ENCODE results near the gene HYDIN.
"Not testable (repeated sequence)": the region's sequence is repeated elsewhere in the genome, so short reads cannot be mapped to it uniquely, and the experiment has no call there.

Gene HYDIN

DNA sequence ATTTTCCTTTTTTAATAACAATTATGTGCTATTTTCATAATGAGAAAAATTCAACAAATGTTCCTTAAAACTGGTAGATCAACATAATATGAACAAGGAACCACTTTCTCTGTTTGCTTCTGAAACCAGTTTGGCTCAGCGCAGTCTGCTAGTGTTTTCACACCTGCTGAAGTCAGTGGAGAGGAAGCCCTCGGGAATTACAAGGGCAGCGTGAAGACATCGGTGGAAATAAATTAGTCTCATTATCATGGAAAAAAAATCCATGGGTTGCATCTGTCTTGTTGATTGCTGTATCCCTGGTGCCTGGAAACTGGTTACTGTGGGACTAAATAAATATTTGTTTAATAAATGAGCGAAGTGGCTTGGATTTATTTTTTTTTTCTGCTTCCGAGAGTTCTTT, 245.8 kb downstream of the HYDIN start:
- not testable (repeated sequence) for DNase-seq

DNA sequence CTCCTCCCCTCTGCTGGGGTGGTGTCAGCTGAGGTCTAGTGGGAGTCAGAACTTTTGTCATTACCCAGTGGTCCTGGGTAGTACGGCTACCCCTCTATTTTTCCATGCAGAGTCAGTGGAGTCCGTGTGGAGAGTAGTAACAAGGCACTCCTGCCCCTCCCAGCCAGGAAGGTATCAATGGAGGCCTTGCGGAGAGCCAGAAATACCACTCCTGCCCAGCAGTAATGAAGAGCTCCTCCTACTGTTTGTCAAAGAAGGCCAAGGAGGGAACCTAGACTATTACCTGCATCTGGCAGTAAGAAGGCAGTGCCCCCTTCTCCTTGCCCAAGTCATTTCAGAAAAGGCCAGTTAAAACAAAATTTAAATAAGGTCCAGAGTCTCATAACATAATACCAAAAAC, 262.2 kb downstream of the HYDIN start:
- not testable (repeated sequence) for DNase-seq

DNA sequence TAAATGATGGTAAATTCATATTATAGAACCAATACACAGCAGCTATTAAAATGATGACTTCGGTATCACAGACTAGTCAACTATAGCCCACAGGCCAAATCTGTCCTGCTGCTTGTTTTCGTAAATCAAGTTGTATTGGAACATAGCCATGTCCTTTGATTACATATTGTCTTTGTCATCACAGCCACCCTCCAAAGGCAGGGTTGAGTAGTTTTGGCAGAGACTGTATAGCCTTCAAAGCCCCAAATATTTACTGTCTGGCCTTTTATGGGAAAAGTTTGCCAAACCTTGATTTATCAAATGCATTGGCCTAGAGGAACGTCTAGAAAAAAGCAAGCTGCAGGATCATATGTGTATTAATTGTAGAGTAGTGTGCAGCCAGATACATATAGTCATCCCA, 270.4 kb downstream of the HYDIN start:
- not testable (repeated sequence) for DNase-seq

- not testable (repeated sequence) for DNase-seq
Measured at GRCh38 chr16:70954922-70955321, 275.6 kb downstream of the HYDIN start.

DNA sequence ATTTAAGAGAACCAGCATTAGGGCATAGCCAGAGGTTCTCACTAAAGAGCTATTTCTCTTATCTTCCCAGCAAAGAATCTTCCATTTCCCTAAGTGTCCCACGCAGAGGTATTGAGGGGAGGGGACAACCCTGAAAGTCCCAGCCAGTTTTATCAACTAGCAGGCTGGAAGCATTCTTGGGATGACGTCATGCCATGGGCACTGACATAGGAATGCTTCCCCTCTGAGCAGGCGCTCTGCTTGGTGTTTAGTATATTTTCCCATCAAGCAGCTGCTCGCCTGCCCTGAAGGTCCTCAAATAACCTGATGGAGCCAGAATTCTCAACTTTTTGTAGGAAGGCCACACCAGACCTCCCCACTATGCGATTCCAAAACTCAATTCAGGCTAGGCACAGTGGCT, 276.7 kb downstream of the HYDIN start:
- not testable (repeated sequence) for DNase-seq

GRCh38 chr16:70943551-70943950, 287.0 kb downstream of the HYDIN start:
- not testable (repeated sequence) for DNase-seq

DNA sequence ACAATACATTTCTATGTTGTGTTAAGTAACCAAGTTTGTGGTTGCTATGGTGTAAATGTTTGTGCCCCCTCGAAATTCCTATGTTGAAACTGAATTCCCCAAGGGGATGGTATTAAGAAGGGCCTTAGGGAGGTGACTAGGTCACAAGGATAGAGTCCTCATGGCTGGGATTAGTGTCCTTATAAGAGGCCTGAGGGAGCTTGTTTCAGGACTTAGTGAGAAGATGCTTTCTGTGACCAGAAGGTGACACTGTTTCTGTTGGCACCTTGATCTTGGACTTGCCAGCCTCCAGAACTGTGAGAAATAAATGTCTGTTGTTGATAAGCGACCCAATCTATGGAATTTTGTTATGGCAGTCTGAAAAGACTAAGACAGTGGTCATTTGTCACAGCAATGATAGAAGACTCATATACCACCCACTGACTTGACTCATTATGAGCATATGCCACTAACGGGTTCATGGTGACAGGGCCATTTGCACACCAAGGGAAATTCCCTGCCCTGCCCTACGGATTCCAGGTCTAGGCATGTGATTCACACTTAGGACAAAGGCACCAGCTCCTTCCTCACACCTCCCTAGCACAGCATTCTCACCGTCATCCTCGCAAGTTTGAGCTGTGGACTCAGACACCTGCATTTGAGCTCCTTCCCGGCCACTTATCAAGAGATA, 290.7 kb downstream of the HYDIN start:
- DNase-seq, result not testable (repeated sequence)

- DNase-seq, result not testable (repeated sequence)
Measured at GRCh38 chr16:70936781-70937525, 293.6 kb downstream of the HYDIN start.

- not testable (repeated sequence) for DNase-seq
Measured at GRCh38 chr16:70935325-70935724, 295.2 kb downstream of the HYDIN start.

GRCh38 chr16:70933746-70934145, 296.8 kb downstream of the HYDIN start:
- DNase-seq, result not testable (repeated sequence)

- DNase-seq, result not testable (repeated sequence)
Measured at GRCh38 chr16:70930757-70931156, 299.8 kb downstream of the HYDIN start.

DNA sequence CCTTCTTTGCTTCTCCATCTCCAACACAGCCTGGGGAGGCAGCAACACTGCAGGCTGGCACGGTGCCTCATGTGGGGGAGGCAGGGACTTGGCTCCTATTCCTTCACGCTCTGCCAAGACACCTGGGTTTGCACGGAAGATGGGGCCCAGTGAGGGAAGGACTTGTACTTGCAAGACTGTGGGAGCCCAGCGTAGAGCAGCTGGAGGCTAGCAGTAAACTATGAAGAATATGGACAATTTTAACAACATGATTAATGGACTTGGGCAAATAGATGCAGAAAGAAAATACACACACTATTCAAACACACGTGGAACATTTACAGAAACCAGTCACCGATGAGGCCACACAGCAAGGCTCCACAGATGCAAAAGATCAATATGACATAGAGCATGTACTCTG, 308.4 kb downstream of the HYDIN start:
- not testable (repeated sequence) for DNase-seq

DNA sequence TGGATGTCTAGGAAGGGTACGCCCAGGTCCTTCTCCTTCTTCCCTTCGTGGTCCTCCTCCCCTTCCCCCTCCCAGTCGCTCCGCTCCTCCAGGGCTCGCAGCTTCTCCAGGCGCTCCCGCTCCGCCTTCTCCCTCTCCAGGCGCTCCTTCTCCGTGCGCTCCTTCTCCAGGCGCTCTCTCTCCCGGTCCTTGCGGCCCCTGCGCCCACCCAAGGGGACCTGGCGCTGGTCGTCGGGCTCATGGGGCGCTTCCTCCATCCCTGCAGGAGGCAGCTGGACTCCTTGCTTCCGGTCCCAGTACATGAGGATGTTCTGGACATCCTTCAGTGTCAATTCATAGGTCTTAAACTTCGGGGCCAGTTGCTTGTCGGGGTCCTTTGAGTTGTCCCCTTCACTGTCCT, 309.9 kb downstream of the HYDIN start:
- DNase-seq, result not testable (repeated sequence)

DNA sequence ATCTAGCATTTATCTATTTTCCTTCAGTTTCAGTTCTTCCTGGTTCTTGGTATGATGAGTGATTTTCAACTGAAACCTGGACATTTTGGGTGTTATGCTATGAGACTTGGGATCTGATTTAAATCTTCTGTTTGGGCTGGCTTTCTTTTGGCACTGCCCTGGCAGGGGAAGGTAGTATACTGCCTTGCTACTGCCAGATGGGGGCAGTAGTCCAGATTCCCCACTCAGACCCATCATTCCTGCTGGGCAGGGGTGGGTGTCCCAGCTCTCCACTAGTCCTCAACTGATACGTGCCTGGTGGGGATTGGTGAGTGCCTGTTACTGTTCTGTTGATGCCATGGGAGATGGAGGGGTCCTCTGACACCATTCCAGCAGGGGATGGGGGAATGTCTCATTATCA, 342.3 kb downstream of the HYDIN start:
- DNase-seq, result not testable (repeated sequence)

- DNase-seq, result not testable (repeated sequence)
Measured at GRCh38 chr16:70884652-70885051, 345.9 kb downstream of the HYDIN start.

DNA sequence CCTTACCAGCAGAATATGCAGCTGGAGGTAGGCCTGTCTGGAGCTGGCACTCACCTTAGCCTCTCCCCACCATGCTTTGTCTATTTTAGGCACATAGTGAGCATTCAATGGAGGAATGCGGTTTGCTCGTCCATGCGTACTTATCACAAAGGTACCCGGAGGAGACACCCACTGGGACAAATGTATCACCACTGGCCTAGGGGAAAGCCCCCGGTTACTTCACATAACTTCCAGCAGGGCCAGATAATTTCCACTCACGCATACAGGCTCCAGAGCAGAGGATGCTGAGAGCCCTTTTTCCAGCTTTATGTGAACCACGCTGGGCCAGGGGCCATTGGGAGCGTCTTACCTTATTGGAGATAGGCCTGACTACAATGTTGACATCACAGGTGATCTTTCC, 348.2 kb downstream of the HYDIN start:
- not testable (repeated sequence) for DNase-seq

DNA sequence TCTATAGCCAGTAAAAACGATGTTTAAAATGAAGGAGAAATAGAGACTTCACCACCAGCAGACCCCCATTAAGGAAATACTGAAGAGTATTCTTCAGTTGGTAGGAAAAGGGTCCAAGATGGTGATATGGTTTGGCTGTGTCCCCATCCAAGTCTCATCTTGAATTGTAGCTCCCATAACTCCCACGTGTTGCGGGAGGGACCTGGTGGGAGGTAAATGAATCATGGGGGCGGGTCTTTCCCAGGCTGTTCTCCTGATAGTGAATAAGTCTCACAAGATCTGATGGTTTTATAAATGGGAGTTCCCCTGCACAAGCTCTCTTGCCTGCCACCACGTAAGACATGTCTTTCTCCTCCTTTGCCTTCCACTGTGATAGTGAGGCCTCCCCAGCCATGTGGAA, 352.6 kb downstream of the HYDIN start:
- DNase-seq, result not testable (repeated sequence)

DNA sequence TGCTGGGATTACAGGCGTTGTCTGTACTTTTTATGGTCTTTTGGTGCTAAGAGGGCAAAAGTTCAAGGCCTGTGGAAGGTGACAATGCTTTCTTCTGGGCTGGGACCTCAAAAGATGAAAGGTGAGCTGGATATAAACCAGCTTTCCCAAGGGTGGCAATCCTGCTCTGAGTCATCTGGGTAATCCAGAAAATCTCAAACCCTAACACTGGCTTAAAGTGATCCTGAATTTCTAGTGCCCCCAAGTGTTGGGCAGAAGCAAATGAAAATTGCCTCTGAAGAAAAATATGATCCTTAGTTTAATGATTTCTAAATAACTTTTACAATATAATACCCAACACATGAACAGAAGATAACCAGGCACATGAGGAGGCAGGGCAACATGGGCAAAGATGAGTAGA, 354.1 kb downstream of the HYDIN start:
- not testable (repeated sequence) for DNase-seq

- DNase-seq, result not testable (repeated sequence)
Measured at GRCh38 chr16:70864698-70865097, 365.8 kb downstream of the HYDIN start.

GRCh38 chr16:70861996-70862395, 368.5 kb downstream of the HYDIN start:
- DNase-seq, result not testable (repeated sequence)

- DNase-seq, result not testable (repeated sequence)
Measured at GRCh38 chr16:70851299-70851698, 379.2 kb downstream of the HYDIN start.

- DNase-seq, result not testable (repeated sequence)
Measured at GRCh38 chr16:70823498-70824118, 406.9 kb downstream of the HYDIN start.

DNA sequence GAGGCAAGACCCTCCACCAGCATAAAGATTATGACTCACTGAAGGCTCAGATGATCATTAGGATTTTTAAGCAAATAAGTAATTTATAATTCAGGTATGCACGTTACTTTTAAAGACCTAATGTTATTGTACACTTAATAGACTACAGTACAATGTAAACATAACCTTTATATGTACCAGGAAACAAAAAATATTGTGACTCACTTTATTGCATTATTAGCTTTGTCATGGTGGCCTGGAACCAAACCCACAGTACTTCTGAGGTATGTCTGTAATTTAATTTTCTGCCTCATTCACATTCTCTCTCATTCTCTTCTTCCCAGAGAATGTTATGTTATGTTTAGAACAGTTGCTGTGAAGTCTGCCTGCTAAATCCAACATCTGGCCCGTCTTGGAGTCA, 407.8 kb downstream of the HYDIN start:
- DNase-seq, result not testable (repeated sequence)

DNA sequence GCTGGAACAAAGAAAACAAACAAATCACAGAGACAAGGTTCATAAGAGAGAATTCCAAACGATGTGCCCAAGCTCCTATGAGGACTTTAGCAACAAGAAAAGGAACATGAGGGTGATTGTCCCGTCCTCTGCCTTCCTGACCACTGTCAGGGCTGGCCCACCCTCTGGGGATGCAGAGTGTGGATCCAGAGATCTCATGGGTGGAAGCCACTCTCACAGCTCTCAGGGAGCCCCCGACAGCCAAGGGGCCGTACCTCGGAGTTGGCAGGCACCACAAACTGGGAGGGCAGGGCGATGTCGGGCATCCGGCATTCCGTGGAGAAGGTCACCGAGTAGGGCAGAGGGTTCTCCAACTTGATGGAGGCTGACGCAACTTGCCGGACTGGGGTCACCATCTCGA, 412.4 kb downstream of the HYDIN start:
- DNase-seq, result not testable (repeated sequence)

Data from NCI-H1048 (cell line).